Hepatocyte (in vitro differentiated cells): ENCODE results near the gene HEATR5A. TPM values are rescaled to one million over a fixed set of nuclear protein-coding genes. Genes with fewer than 3 reads are reported as not detected.

Experiments used
- DNase-seq: peaks from one replicate; pipeline ENCODE4 v3.0.0-alpha.2; 2016; ENCODE audit warnings: low spot score
- H2AFZ ChIP-seq: fragments of 200-600 bp; sonication (generic); 2 replicates; pipeline ENCODE4 v1.6.0; 2016; ENCODE audit warnings: antibody characterized with exemption, mild to moderate bottlenecking
- H3K27ac ChIP-seq: fragments of 200-600 bp; sonication (generic); 2 replicates; pipeline ENCODE4 v1.5.1; 2016; ENCODE audit warnings: mild to moderate bottlenecking
- H3K27me3 ChIP-seq: fragments of 200-600 bp; sonication (generic); 2 replicates; pipeline ENCODE4 v1.6.1; 2016
- H3K36me3 ChIP-seq: fragments of 200-600 bp; sonication (generic); replicated peaks from 2 replicates; pipeline ENCODE4 v1.5.1; 2016; ENCODE audit warnings: low read depth; ENCODE audit not compliant: insufficient read depth
- H3K4me1 ChIP-seq: fragments of 200-600 bp; sonication (generic); 2 replicates; pipeline ENCODE4 v1.5.1; 2016; ENCODE audit warnings: mild to moderate bottlenecking, moderate library complexity; ENCODE audit not compliant: insufficient read depth
- H3K4me2 ChIP-seq: fragments of 200-600 bp; sonication (generic); 2 replicates; pipeline ENCODE4 v1.6.0; 2016
- H3K4me3 ChIP-seq: fragments of 200-600 bp; sonication (generic); 2 replicates; pipeline ENCODE4 v1.5.1; 2016; ENCODE audit warnings: mild to moderate bottlenecking
- H3K79me2 ChIP-seq: fragments of 200-600 bp; sonication (generic); 2 replicates; pipeline ENCODE4 v1.6.0; 2017; ENCODE audit warnings: mild to moderate bottlenecking
- H3K9me2 ChIP-seq: fragments of 200-600 bp; sonication (generic); replicated peaks from 2 replicates; pipeline ENCODE4 v1.6.0; 2017; ENCODE audit warnings: mild to moderate bottlenecking; ENCODE audit not compliant: insufficient read depth
- H3K9me3 ChIP-seq: fragments of 200-600 bp; sonication (generic); 2 replicates; pipeline ENCODE4 v1.5.1; 2016; ENCODE audit warnings: low read depth, mild to moderate bottlenecking
- H4K20me1 ChIP-seq: fragments of 200-600 bp; sonication (generic); 2 replicates; pipeline ENCODE4 v1.6.0; 2016; ENCODE audit warnings: mild to moderate bottlenecking; ENCODE audit not compliant: insufficient read depth, poor library complexity, severe bottlenecking
- EZH2 ChIP-seq: fragments of 200-600 bp; sonication (generic); IDR thresholded peaks from 2 replicates; pipeline ENCODE4 v1.6.1; 2016; ENCODE audit warnings: antibody characterized with exemption, mild to moderate bottlenecking, borderline replicate concordance
- EZH2phosphoT487 ChIP-seq: fragments of 200-600 bp; sonication (generic); IDR thresholded peaks from one replicate; pipeline ENCODE4 v1.6.1; 2018; ENCODE audit warnings: antibody characterized with exemption, mild to moderate bottlenecking, low read depth, moderate library complexity; ENCODE audit not compliant: unreplicated experiment, severe bottlenecking
- WGBS: methylation state at CpG from one replicate; pipeline ENCODE4 v1.1.6; 2016; ENCODE audit warnings: low lambda C conversion rate; ENCODE audit errors: missing lambda C conversion rate; 5-methylcytosine and 5-hydroxymethylcytosine counted together
- polyA plus RNA-seq: library from polyadenylated mRNA; unstranded; fragments of >200 nt; fragmentation: Nextera tagmentation; extraction: Ambion mirVana; gene quantifications from 2 replicates; pipeline ENCODE4 v1.2.1, GENCODE V29; 2016
- total RNA-seq: library from RNA; depleted of rRNA; stranded (reverse); fragments of >200 nt; gene quantifications from 2 replicates; pipeline ENCODE4 v1.2.3, GENCODE V29; 2014
- TF ChIP-seq, protein P1 (sequence below): fragments of 200-600 bp; sonication (generic); IDR thresholded peaks from 2 replicates; pipeline ENCODE4 v1.5.1; 2016; ENCODE audit warnings: antibody characterized with exemption, mild to moderate bottlenecking; ENCODE audit not compliant: poor library complexity

HEATR5A gene
- total and polyA plus RNA-seq, 2 experiments from 2014 or later = 17.9 to 25.3 TPM

DNA sequence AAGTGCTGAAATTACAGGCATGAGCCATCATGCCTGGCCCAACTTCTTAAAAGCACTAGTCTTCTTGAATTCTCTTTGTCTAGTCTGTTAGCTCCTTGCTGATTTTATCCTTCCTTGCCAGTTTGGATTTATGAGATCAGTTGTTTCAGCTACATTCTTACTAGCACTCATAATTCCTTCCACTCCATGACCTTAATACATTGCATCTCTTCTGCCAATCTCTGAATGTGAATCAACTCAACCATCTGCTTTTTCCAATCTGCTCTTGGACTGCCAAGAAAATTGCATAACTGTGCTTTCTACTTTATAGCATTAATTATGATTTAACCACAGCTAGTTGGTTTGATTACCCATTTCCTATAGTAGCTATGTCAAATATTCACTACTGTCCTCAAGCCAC lies 14.9 kb upstream of the HEATR5A start:
- Histone ChIP-seq H3K36me3 (no peaks in the 10 kb centered on the region), H3K27me3 (no peaks in the 10 kb centered on the region), H3K27ac (no peak overlapping the region), H3K9me3 (no peaks in the 10 kb centered on the region), H3K79me2 (no peaks in the 10 kb centered on the region), H3K4me2 (no peak overlapping the region), H3K9me2 (no peaks in the 10 kb centered on the region), H3K4me1 (no peaks in the 10 kb centered on the region), H4K20me1 (no peaks in the 10 kb centered on the region), H2AFZ (no peak overlapping the region), H3K4me3 (no peak overlapping the region)
- no peak for DNase-seq
- no peak for TF ChIP-seq EZH2
- TF ChIP-seq, protein P1, sequence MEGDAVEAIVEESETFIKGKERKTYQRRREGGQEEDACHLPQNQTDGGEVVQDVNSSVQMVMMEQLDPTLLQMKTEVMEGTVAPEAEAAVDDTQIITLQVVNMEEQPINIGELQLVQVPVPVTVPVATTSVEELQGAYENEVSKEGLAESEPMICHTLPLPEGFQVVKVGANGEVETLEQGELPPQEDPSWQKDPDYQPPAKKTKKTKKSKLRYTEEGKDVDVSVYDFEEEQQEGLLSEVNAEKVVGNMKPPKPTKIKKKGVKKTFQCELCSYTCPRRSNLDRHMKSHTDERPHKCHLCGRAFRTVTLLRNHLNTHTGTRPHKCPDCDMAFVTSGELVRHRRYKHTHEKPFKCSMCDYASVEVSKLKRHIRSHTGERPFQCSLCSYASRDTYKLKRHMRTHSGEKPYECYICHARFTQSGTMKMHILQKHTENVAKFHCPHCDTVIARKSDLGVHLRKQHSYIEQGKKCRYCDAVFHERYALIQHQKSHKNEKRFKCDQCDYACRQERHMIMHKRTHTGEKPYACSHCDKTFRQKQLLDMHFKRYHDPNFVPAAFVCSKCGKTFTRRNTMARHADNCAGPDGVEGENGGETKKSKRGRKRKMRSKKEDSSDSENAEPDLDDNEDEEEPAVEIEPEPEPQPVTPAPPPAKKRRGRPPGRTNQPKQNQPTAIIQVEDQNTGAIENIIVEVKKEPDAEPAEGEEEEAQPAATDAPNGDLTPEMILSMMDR = no peak
- TF ChIP-seq EZH2phosphoT487 = no peak

DNA sequence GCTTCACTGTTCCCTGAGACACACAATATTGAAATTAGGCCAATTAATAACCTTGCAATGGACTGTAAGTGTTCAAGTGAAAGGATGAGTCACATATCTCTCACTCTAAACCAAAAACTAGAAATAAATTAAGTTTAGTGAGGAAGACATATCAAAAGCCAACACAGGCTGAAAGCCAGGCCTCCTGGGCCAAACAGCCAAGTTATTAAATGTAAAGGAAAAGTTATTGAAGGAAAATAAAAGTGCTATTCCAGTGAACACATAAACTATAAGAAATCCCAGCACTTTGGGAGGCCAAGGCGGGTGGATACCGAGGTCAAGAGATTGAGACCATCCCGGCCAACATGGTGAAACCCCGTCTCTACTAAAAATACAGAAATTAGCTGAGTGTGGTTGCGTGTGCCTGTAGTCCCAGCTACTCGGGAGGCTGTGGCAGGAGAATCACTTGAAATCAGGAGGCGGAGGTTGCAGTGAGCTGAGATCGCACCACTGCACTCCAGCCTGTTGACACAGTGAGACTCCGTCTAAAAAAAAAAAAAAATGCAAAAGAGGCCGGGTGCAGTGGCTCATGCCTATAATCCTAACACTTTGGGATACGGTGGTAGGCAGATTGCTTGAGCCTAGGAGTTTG lies 10.4 kb upstream of the HEATR5A start:
- no peak for TF ChIP-seq EZH2phosphoT487
- no peak for TF ChIP-seq EZH2
- TF ChIP-seq, protein P1 = no peak
- Histone ChIP-seq H3K4me2 (no peak overlapping the region), H3K27me3 (no peaks in the 10 kb centered on the region), H3K9me2 (no peaks in the 10 kb centered on the region), H3K27ac (no peak overlapping the region), H3K36me3 (no peaks in the 10 kb centered on the region), H2AFZ (no peak overlapping the region), H3K4me3 (no peak overlapping the region), H3K79me2 (no peaks in the 10 kb centered on the region), H4K20me1 (no peaks in the 10 kb centered on the region), H3K9me3 (no peaks in the 10 kb centered on the region), H3K4me1 (no peaks in the 10 kb centered on the region)
- DNase-seq = no peak
- 97% methylated on average over 11 of the region's 11 CpGs for WGBS

DNA sequence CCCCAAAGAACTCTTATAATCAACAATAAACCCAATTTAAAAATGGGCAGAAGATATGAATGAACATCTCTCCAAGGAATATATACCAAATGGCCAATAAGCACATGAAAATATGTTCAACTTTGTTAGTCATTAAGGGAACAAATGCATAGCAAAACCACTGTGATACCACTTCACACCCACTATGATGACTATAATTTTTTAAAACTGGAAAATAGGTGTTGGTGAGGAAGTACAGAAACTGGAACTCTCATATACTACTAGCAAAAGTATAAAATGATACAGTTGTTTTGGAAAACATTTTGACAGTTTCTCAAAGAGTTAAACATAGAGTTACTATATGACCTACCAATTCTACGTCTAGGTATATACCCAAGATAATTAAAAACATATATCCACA lies 9.4 kb upstream of the HEATR5A start:
- H3K4me3 ChIP-seq = no peak overlapping the region
- no peak overlapping the region for H2AFZ ChIP-seq
- no peaks in the 10 kb centered on the region for H3K27me3 ChIP-seq
- H3K4me2 ChIP-seq = no peak overlapping the region
- H3K27ac ChIP-seq = no peak overlapping the region
- DNase-seq = no peak
- no peaks in the 10 kb centered on the region for H3K79me2 ChIP-seq
- no peaks in the 10 kb centered on the region for H3K4me1 ChIP-seq
- TF ChIP-seq, protein P1 = no peak
- TF ChIP-seq EZH2 (no peak), EZH2phosphoT487 (no peak)
- H3K9me3 ChIP-seq = no peaks in the 10 kb centered on the region
- 79% methylated on average over 1 of the region's 1 CpG for WGBS
- no peaks in the 10 kb centered on the region for H3K9me2 ChIP-seq
- H4K20me1 ChIP-seq = no peaks in the 10 kb centered on the region
- H3K36me3 ChIP-seq = no peaks in the 10 kb centered on the region
